22Rv1 (cell line): Measurements from ENCODE around the gene SLC6A1.

ENCODE experiments used
- CTCF ChIP-seq: fragments of 450-650 bp; IDR thresholded peaks from 2 replicates; pipeline ENCODE4 v1.5.1; 2017; ENCODE audit warnings: mild to moderate bottlenecking
- ZFX ChIP-seq: fragments of 450-650 bp; IDR thresholded peaks from 2 replicates; pipeline ENCODE4 v1.6.1; 2017; ENCODE audit warnings: antibody characterized with exemption, borderline replicate concordance

GRCh38 chr3:11037976-11038375, 45.4 kb downstream of the SLC6A1 start:
- no peak for TF ChIP-seq CTCF
- no peak for TF ChIP-seq ZFX
